Body of pancreas (tissue), 4 donors: ENCODE measurements around the gene ARHGEF28.

Experiments used
- CTCF ChIP-seq, 7 experiments: fragments of 450-650 bp in 4 of 7; fragments of 200-600 bp in 3 of 7; sonication (generic) in 3 of 7; IDR thresholded peaks; one replicate each; pipeline ENCODE4 v1.5.1; 2016 to 2019; ENCODE audit warnings: antibody characterized with exemption in 7 of 7
- POLR2A ChIP-seq, 3 donors: fragments of 450-650 bp; IDR thresholded peaks; one replicate each; pipeline ENCODE4 v1.6.1; 2016; ENCODE audit warnings: antibody characterized with exemption in 3 of 3, mild to moderate bottlenecking in 2 of 3

GRCh38 chr5:73673161-73673591 lies 47.2 kb downstream of the ARHGEF28 start:
- peak in 1 of 7 experiments; percentile 8 for TF ChIP-seq CTCF (IDR thresholded peaks at IDR 0.05)
- no peak for TF ChIP-seq POLR2A (IDR thresholded peaks at IDR 0.05)
